ENCODE results near the gene JSRP1. TPM values are rescaled to one million over a fixed set of nuclear protein-coding genes. Genes with fewer than 3 reads are reported as not detected.

JSRP1 gene
- total and polyA plus RNA-seq, 4 donors, result 0.25 to 0.45 (median 0.39) TPM; not detected in 1

DNA sequence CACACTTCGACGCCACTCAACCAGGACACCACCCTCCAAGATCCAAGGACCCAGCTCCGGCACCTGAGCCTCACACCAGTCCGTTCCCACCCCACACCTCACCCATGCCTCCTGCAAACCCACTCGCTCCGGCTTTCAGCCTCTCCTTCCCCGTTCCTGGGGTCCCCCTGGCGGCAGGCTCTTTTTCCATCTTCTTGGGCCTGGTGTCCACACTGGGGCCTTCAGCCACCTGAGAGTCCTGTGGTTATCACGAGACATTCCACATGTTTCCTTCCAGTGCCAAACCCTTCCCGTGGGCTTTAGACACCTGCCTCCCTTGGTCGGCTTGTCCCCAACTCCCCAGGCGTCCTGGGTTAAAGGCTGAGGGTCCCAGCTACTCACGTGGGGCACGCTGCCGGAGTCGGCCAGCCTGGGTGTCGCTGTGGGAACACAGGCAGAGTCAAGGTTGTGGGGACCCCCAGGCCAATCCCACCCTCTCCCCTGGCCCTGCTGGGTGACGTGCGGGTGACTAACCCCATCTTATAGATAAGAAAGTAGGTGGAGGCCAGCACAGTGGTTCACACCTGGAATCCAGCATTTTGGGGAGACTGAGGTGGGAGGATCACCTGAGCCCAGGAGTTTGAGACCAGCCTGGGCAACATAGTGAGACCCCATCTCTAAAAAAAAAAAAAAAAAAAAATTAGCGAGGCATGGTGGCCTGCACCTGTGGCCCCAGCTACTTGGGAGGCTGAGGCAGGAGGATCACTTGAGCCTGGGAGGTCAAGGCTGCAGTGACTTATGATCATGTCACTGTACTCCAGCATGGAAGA is 1.9 kb downstream of the JSRP1 start:
- peaks cover 0 to 27% (median 1%) of the 10 kb centered on the region in 4 donors for H3K27me3 ChIP-seq (ENCODE audit: control insufficient read depth in 4 of 4, insufficient read depth in 4 of 4, low read length in 3 of 4)
- no peak for TF ChIP-seq HNF4A (conservative IDR thresholded peaks at IDR 0.05)
- TF ChIP-seq RAD21 (IDR thresholded peaks at IDR 0.05), result peak in 1 of 2 donors; percentile 49
- TF ChIP-seq, protein P1, sequence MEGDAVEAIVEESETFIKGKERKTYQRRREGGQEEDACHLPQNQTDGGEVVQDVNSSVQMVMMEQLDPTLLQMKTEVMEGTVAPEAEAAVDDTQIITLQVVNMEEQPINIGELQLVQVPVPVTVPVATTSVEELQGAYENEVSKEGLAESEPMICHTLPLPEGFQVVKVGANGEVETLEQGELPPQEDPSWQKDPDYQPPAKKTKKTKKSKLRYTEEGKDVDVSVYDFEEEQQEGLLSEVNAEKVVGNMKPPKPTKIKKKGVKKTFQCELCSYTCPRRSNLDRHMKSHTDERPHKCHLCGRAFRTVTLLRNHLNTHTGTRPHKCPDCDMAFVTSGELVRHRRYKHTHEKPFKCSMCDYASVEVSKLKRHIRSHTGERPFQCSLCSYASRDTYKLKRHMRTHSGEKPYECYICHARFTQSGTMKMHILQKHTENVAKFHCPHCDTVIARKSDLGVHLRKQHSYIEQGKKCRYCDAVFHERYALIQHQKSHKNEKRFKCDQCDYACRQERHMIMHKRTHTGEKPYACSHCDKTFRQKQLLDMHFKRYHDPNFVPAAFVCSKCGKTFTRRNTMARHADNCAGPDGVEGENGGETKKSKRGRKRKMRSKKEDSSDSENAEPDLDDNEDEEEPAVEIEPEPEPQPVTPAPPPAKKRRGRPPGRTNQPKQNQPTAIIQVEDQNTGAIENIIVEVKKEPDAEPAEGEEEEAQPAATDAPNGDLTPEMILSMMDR (IDR thresholded peaks at IDR 0.05; ENCODE audit: low read depth, low read length, missing input control), result peak; percentile 7
- H3K27ac ChIP-seq (ENCODE audit: low read depth in 1 of 2, low read length in 2 of 2), result no peak overlapping the region
- H3K4me1 ChIP-seq (ENCODE audit: control insufficient read depth in 4 of 4, insufficient read depth in 4 of 4, low read length in 3 of 4), result peaks cover 11 to 46% (median 26%) of the 10 kb centered on the region in 4 donors
- whole genome bisulfite sequencing, result 68% methylated on average over 20 of the region's 20 CpGs
- DNase-seq (ENCODE audit: low spot score), result peak; percentile 63
- H3K4me3 ChIP-seq (ENCODE audit: low read depth in 1 of 3, low read length in 3 of 3), result no peak overlapping the region
- no peaks in the 10 kb centered on the region for H3K9me3 ChIP-seq (ENCODE audit: control insufficient read depth in 4 of 4, low read length in 3 of 4)
- no peak overlapping the region for H3K9ac ChIP-seq (ENCODE audit: low read depth in 1 of 2, low read length in 2 of 2)
- H3K36me3 ChIP-seq (ENCODE audit: control insufficient read depth in 4 of 4, insufficient read depth in 3 of 4, low read depth in 1 of 4, low read length in 3 of 4), result no peaks in the 10 kb centered on the region

DNA sequence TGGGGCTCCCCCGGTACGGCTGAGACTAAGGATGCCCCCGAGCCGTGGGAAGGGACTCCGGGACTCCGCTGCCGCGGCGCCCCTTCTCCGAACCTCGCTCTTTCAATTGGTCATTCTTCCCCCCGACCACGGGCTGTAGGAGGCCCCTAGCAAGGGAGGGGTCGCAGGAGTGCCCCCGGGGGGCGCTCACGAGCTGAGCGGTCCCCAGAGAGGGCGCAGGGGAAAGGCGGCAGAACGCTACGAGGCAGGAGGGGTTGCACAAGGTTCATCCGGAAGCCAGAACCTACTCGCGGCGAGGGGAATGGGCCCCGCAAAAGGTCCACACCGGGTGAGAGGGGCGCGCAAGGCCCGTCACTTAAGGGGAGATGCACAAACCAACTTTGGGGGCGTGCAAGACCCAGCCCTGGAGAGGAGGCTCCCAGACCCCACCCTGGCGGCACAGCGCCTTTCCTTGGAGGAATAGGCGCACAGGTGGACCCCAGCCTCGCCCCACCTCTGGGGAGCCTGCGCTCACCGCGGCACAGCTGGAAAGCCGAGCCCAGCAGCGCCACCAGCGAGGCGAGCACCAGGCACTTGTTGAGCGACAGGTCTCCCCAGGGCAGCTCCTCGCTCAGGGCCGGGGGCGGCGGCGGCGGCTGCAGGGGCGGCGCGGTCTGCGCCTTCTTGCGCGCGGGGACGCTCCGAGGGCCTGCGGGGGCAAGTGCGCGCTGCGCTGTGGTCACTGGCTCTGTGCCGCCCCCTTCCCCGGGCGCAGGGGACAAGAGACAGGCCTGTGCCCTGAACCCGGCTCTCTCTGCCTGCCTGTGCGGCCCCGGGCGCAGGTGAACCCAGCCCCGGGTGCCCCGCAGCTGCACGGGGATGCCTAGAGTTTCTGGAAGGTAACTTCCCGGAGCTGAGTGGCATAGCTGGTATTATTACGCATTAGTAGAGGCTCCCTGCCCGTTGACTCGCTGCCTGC is 2.8 kb downstream of the JSRP1 start:
- Histone ChIP-seq H3K9ac (ENCODE audit: low read depth in 1 of 2, low read length in 2 of 2) (no peak overlapping the region), H3K9me3 (ENCODE audit: control insufficient read depth in 4 of 4, low read length in 3 of 4) (no peaks in the 10 kb centered on the region), H3K27ac (ENCODE audit: low read depth in 1 of 2, low read length in 2 of 2) (no peak overlapping the region), H3K36me3 (ENCODE audit: control insufficient read depth in 4 of 4, insufficient read depth in 3 of 4, low read depth in 1 of 4, low read length in 3 of 4) (peaks cover 0 to 5% (median 0%) of the 10 kb centered on the region in 4 donors), H3K4me1 (ENCODE audit: control insufficient read depth in 4 of 4, insufficient read depth in 4 of 4, low read length in 3 of 4) (peaks cover 11 to 46% (median 26%) of the 10 kb centered on the region in 4 donors), H3K27me3 (ENCODE audit: control insufficient read depth in 4 of 4, insufficient read depth in 4 of 4, low read length in 3 of 4) (peaks cover 0 to 28% (median 1%) of the 10 kb centered on the region in 4 donors), H3K4me3 (ENCODE audit: low read depth in 1 of 3, low read length in 3 of 3) (peak overlapping the region in 1 of 3 donors; percentile 21)
- TF ChIP-seq JUND (IDR thresholded peaks at IDR 0.05), result no peak
- no peak for TF ChIP-seq FOXA2 (IDR thresholded peaks at IDR 0.05)
- TF ChIP-seq RAD21 (IDR thresholded peaks at IDR 0.05), result peak in 1 of 2 donors; percentile 36
- 7% methylated on average over 77 of the region's 77 CpGs for WGBS
- DNase-seq (ENCODE audit: low spot score), result no peak

DNA sequence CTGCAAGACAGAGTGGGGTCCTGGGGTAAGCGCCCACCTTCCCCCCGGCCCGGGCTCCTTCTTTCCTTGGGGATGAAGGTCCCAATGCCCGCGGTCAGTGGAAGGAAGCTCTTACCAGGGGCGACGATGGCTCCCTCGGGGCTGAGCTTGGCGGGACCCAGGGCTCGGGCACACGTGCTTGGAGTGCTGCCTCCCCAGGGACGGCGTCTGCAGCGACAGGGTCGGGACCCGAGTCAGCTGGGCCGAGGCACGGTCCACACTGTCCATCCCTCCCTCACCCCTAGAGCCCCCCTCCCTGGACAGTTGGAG is 3.5 kb downstream of the JSRP1 start:
- TF ChIP-seq HNF4A (conservative IDR thresholded peaks at IDR 0.05) (no peak), TAF1 (conservative IDR thresholded peaks at IDR 0.05) (no peak), YY1 (IDR thresholded peaks at IDR 0.05) (no peak), RXRA (IDR thresholded peaks at IDR 0.05) (no peak), NR2F2 (IDR thresholded peaks at IDR 0.05) (no peak), GABPA (IDR thresholded peaks at IDR 0.05 in 1 of 2, conservative IDR thresholded peaks at IDR 0.05 in 1 of 2) (no peak), EGR1 (IDR thresholded peaks at IDR 0.05; ENCODE audit: low read depth in 2 of 2) (no peak), HNF4G (IDR thresholded peaks at IDR 0.05) (no peak)
- TF ChIP-seq, protein P1 (IDR thresholded peaks at IDR 0.05; ENCODE audit: low read depth, low read length, missing input control), result no peak
- TF ChIP-seq, protein P2, sequence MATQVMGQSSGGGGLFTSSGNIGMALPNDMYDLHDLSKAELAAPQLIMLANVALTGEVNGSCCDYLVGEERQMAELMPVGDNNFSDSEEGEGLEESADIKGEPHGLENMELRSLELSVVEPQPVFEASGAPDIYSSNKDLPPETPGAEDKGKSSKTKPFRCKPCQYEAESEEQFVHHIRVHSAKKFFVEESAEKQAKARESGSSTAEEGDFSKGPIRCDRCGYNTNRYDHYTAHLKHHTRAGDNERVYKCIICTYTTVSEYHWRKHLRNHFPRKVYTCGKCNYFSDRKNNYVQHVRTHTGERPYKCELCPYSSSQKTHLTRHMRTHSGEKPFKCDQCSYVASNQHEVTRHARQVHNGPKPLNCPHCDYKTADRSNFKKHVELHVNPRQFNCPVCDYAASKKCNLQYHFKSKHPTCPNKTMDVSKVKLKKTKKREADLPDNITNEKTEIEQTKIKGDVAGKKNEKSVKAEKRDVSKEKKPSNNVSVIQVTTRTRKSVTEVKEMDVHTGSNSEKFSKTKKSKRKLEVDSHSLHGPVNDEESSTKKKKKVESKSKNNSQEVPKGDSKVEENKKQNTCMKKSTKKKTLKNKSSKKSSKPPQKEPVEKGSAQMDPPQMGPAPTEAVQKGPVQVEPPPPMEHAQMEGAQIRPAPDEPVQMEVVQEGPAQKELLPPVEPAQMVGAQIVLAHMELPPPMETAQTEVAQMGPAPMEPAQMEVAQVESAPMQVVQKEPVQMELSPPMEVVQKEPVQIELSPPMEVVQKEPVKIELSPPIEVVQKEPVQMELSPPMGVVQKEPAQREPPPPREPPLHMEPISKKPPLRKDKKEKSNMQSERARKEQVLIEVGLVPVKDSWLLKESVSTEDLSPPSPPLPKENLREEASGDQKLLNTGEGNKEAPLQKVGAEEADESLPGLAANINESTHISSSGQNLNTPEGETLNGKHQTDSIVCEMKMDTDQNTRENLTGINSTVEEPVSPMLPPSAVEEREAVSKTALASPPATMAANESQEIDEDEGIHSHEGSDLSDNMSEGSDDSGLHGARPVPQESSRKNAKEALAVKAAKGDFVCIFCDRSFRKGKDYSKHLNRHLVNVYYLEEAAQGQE (IDR thresholded peaks at IDR 0.05), result no peak
- TF ChIP-seq, protein P3, sequence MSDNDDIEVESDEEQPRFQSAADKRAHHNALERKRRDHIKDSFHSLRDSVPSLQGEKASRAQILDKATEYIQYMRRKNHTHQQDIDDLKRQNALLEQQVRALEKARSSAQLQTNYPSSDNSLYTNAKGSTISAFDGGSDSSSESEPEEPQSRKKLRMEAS (IDR thresholded peaks at IDR 0.05), result no peak
- TF ChIP-seq, protein P4, sequence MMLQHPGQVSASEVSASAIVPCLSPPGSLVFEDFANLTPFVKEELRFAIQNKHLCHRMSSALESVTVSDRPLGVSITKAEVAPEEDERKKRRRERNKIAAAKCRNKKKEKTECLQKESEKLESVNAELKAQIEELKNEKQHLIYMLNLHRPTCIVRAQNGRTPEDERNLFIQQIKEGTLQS (IDR thresholded peaks at IDR 0.05), result no peak
- no peak overlapping the region for H3K9ac ChIP-seq (ENCODE audit: low read depth in 1 of 2, low read length in 2 of 2)
- no peak overlapping the region for H3K27ac ChIP-seq (ENCODE audit: low read depth in 1 of 2, low read length in 2 of 2)
- peaks cover 11 to 46% (median 26%) of the 10 kb centered on the region in 4 donors for H3K4me1 ChIP-seq (ENCODE audit: control insufficient read depth in 4 of 4, insufficient read depth in 4 of 4, low read length in 3 of 4)
- WGBS, result 10% methylated on average over 18 of the region's 18 CpGs
- peaks cover 0 to 5% (median 3%) of the 10 kb centered on the region in 4 donors for H3K36me3 ChIP-seq (ENCODE audit: control insufficient read depth in 4 of 4, insufficient read depth in 3 of 4, low read depth in 1 of 4, low read length in 3 of 4)
- DNase-seq (ENCODE audit: low spot score), result no peak
- peaks cover 0 to 28% (median 1%) of the 10 kb centered on the region in 4 donors for H3K27me3 ChIP-seq (ENCODE audit: control insufficient read depth in 4 of 4, insufficient read depth in 4 of 4, low read length in 3 of 4)
- no peaks in the 10 kb centered on the region for H3K9me3 ChIP-seq (ENCODE audit: control insufficient read depth in 4 of 4, low read length in 3 of 4)
- H3K4me3 ChIP-seq (ENCODE audit: low read depth in 1 of 3, low read length in 3 of 3), result no peak overlapping the region
